ENCODE measurements around the gene ARHGEF10L. TPM values are rescaled to one million over a fixed set of nuclear protein-coding genes. Genes with fewer than 3 reads are reported as not detected.

Gene ARHGEF10L
- total RNA-seq, 1 experiment from 2014 or later: 21.6 TPM

DNA sequence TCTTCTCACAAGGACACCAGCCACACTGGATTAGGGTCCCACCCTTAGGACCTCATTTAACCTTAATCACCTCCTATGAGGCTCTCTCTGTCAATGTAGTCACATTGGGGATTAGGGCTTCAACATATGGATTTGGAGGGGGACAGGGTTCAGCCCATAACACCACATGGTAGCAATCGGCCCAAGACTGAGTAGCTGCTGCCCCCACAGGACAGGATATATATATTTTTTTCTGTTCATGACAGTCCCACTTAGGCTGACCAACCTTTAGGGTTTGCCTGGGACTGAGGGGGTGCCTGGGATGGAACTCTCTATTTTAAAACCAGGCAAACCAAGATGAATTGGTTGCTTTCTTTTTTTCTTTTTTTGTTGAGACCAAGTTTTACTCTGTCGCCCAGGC, 207.4 kb downstream of the ARHGEF10L start:
- TF ChIP-seq, protein P1, sequence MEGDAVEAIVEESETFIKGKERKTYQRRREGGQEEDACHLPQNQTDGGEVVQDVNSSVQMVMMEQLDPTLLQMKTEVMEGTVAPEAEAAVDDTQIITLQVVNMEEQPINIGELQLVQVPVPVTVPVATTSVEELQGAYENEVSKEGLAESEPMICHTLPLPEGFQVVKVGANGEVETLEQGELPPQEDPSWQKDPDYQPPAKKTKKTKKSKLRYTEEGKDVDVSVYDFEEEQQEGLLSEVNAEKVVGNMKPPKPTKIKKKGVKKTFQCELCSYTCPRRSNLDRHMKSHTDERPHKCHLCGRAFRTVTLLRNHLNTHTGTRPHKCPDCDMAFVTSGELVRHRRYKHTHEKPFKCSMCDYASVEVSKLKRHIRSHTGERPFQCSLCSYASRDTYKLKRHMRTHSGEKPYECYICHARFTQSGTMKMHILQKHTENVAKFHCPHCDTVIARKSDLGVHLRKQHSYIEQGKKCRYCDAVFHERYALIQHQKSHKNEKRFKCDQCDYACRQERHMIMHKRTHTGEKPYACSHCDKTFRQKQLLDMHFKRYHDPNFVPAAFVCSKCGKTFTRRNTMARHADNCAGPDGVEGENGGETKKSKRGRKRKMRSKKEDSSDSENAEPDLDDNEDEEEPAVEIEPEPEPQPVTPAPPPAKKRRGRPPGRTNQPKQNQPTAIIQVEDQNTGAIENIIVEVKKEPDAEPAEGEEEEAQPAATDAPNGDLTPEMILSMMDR (conservative IDR thresholded peaks at IDR 0.05): no peak
- TF ChIP-seq EZH2 (IDR thresholded peaks at IDR 0.05; ENCODE audit: low read depth): no peak
- Histone ChIP-seq H4K20me1 (ENCODE audit: insufficient read depth) (no peaks in the 10 kb centered on the region), H3K9me3 (ENCODE audit: insufficient read depth, low read depth) (no peaks in the 10 kb centered on the region), H3K4me1 (replicated peaks; ENCODE audit: insufficient read depth) (no peaks in the 10 kb centered on the region), H3F3A (ENCODE audit: insufficient read depth, low read depth) (no peaks in the 10 kb centered on the region), H3K36me3 (ENCODE audit: low read depth) (no peaks in the 10 kb centered on the region), H3K4me2 (no peak overlapping the region), H2AFZ (no peak overlapping the region), H3K79me2 (ENCODE audit: low read depth) (no peaks in the 10 kb centered on the region), H3K4me3 (no peak overlapping the region), H3K27ac (no peak overlapping the region), H3K9me2 (ENCODE audit: insufficient read depth) (no peaks in the 10 kb centered on the region), H3K27me3 (ENCODE audit: insufficient read depth, low read depth) (peaks cover 54% of the 10 kb centered on the region)
- no TSS peak for BruUV-seq (replicated peaks)
- intact Hi-C loops (cut with micrococcal nuclease; ENCODE audit: unreplicated experiment): no loop called here
- ChIA-PET POLR2A (ENCODE audit: unreplicated experiment) (no interaction called here), CTCF (no interaction called here)
- no peak for DNase-seq

Other genes starting within 250 kb of the ARHGEF10L start
- 3.1 and 7.7 TPM in 2 replicates for gene PADI4, start 231.5 kb upstream of the ARHGEF10L start, total RNA-seq (2021)
- 0.20 TPM in 1 of 2 replicates, not detected in the other for gene PADI6, start 167.5 kb upstream of the ARHGEF10L start, total RNA-seq (2021)
- 158 and 170 TPM in 2 replicates for gene RCC2, start 100.0 kb upstream of the ARHGEF10L start, total RNA-seq (2021)
- gene ACTL8, start 215.6 kb downstream of the ARHGEF10L start, total RNA-seq (2021): 0.55 and 0.68 TPM in 2 replicates